ENCODE results near the gene GNG12.
A peak's percentile ranks its signal among the peaks of the same experiment; 100 is the strongest.

Gene GNG12

DNA sequence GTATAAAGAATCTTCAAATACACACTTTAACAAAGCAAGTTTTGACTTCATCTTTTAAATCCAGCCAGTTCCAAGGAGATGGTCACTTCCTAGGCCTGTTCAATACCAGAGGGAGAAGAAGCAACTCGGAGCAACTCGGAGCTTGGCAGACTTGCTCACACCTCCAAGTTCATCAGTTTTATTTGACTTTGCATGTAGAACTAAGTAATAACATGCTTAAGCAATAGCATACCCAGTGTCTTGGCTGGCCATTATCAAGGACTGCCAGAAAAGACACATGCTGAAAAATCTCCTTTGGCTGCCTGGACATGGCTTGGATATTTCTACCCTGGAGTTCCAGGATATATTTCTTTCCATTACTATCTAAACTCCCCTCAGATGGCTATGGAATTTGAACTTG is 52.6 kb downstream of the GNG12 start:
- CTCF ChIA-PET = no interaction called here
- TF ChIP-seq, protein P1, sequence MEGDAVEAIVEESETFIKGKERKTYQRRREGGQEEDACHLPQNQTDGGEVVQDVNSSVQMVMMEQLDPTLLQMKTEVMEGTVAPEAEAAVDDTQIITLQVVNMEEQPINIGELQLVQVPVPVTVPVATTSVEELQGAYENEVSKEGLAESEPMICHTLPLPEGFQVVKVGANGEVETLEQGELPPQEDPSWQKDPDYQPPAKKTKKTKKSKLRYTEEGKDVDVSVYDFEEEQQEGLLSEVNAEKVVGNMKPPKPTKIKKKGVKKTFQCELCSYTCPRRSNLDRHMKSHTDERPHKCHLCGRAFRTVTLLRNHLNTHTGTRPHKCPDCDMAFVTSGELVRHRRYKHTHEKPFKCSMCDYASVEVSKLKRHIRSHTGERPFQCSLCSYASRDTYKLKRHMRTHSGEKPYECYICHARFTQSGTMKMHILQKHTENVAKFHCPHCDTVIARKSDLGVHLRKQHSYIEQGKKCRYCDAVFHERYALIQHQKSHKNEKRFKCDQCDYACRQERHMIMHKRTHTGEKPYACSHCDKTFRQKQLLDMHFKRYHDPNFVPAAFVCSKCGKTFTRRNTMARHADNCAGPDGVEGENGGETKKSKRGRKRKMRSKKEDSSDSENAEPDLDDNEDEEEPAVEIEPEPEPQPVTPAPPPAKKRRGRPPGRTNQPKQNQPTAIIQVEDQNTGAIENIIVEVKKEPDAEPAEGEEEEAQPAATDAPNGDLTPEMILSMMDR (conservative IDR thresholded peaks at IDR 0.05; ENCODE audit: low read depth) = no peak
- no peak for DNase-seq (ENCODE audit: low spot score)
- POLR2A ChIA-PET (ENCODE audit: low non-redundant PET) = no interaction called here
- H3K27ac ChIP-seq = no peak overlapping the region

DNA sequence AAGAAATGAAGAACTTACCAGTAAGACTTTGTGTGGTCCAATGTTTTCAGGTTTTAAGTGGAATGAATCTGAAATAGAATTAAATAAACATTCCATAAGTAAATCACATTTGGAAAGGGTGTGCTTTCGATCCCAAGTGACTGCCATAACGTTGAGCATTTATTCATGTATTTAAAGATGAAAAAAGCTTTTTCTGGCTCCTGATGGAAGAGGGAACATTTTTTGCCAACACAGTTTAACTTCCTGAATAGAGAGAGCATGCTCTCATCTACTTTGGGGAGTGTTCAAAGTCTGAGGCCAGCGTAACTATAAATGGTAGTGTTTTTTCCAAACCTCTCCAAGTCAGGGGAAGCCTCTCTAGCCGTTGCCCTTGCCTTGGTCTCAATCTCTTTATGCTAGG is 55.8 kb downstream of the GNG12 start:
- POLR2A ChIA-PET (ENCODE audit: low non-redundant PET) = no interaction called here

DNA sequence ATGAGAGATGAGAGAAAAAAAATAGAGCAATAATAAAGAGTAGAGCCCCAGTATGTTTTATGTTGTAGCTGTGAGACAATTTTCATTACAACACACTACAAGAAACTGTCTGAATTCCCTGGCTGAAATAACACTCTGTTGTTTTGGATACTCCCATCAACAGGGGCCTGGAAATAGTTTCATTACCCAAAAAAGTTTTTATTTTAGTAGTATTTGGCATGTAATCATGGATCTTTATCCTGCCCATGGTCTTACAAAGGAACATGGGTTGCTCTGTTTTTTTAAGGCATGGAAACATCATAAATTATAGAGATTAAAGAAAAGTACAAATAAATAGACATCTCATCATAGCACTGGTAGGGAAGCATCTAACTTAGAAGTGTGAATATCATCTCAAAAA is 56.3 kb downstream of the GNG12 start:
- ChIA-PET POLR2A (ENCODE audit: low non-redundant PET) (interaction anchor here (0.6 kb wide), 1 partner anchor 11 kb away, joined by 4 read pairs; no protein-coding TSS in a partner anchor), CTCF (no interaction called here)
- no peak overlapping the region for H3K27ac ChIP-seq
- TF ChIP-seq, protein P1 (conservative IDR thresholded peaks at IDR 0.05; ENCODE audit: low read depth) = no peak
- DNase-seq (ENCODE audit: low spot score) = no peak

More for the DNA sequence above, 55.8 kb downstream of the GNG12 start:
- no peak overlapping the region for H3K27ac ChIP-seq
- CTCF ChIA-PET = interaction anchor here (0.6 kb wide), 1 partner anchor 12 kb away, joined by 3 read pairs; no protein-coding TSS in a partner anchor
- DNase-seq (ENCODE audit: low spot score) = no peak
- TF ChIP-seq, protein P1 (conservative IDR thresholded peaks at IDR 0.05; ENCODE audit: low read depth) = no peak

DNA sequence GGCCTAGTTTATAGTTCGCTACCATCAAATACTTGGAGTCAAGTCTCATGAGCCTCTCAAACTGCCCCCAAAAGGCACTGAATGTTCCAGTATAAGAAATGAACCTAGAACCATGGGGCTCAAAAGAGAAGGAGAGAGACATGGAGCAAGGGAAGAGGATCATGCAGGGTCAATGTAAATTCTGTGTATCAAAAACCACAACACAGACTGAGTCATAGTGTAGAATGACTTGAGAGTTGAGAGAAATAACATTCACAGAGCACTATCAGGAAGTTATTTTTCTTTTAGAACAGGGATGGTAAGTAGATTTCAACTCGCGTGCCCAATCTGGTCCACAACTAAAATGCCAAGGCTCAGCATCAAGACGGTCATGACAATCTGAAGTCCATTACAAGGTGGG is 59.8 kb downstream of the GNG12 start:
- no peak overlapping the region for H3K27ac ChIP-seq
- CTCF ChIA-PET = interaction anchor here (0.7 kb wide), 1 partner anchor 13 kb away, joined by 7 read pairs; no protein-coding TSS in a partner anchor
- POLR2A ChIA-PET (ENCODE audit: low non-redundant PET) = no interaction called here
- TF ChIP-seq, protein P1 (conservative IDR thresholded peaks at IDR 0.05; ENCODE audit: low read depth) = no peak
- DNase-seq (ENCODE audit: low spot score) = no peak

DNA sequence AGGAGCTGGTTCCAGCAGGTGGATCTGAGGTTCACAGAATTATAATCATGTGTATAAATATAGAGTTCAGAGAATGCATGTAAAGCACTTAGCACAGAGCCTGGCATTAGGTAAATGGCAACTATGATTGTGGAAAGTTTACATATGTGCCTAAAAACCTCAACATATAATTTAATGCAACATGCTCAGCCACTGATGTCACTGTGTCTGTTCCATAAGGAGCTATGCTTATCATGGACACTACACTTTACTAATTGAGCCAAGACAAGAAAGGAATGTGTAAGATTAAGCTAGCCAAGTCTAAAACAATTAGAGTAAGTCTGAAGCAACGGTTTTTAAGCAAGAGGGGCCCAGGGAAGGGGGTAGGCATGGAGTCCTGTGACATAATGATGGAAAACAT is 61.5 kb downstream of the GNG12 start:
- ChIA-PET POLR2A (ENCODE audit: low non-redundant PET) (no interaction called here), CTCF (interaction anchor here (0.6 to 1.6 kb wide), 4 partner anchors 16 to 339 kb away, joined by 3 to 4 read pairs (median 3); no protein-coding TSS in a partner anchor)

DNA sequence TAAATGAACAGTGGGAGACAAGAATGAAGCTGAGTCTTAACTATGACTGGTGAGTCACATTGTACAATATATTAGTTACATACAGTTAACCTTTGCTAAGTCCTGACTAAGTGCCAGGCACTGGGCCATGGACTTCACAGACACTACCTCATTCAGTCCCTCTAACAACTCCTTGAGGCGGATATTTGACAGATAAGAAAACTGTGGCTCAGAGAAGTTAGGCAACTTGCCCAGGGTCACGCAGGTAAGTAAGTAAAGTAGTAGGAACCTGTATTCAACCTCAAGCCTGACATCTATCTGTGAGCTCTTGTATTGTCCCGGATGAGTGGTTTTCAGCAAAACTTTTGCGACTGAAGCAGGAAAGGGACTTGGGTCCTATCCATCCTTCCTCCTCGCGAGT is 62.1 kb downstream of the GNG12 start:
- H3K27ac ChIP-seq = no peak overlapping the region
- POLR2A ChIA-PET (ENCODE audit: low non-redundant PET) = no interaction called here
- TF ChIP-seq, protein P1 (conservative IDR thresholded peaks at IDR 0.05; ENCODE audit: low read depth) = no peak
- CTCF ChIA-PET = interaction anchor here (0.6 to 1.6 kb wide), 6 partner anchors 11 to 340 kb away, joined by 3 to 4 read pairs (median 3); no protein-coding TSS in a partner anchor
- peak; percentile 38 for DNase-seq (ENCODE audit: low spot score)

More for the DNA sequence above, 61.5 kb downstream of the GNG12 start:
- DNase-seq (ENCODE audit: low spot score) = no peak
- TF ChIP-seq, protein P1 (conservative IDR thresholded peaks at IDR 0.05; ENCODE audit: low read depth) = no peak
- H3K27ac ChIP-seq = no peak overlapping the region

Data from RWPE1 (cell line).